Calu3 (cell line): ENCODE results near the gene VPS26A. TPM values are rescaled to one million over a fixed set of nuclear protein-coding genes. Genes with fewer than 3 reads are reported as not detected.

Source experiments
- BruUV-seq: library from RNA; stranded (reverse); fragments of 400-500 nt; replicated peaks from 2 replicates; lab custom pipeline; 2021; lab: Mats Ljungman, UMichigan
- CTCF ChIA-PET: fragments of 300-600 bp; sonication (Branson Sonifier 250); formaldehyde crosslinking; loops from one replicate; lab custom pipeline; 2022; ENCODE audit warnings: antibody characterized with exemption; lab: Charles Lee
- DNase-seq: peaks from one replicate; pipeline ENCODE4 v3.0.0; 2022
- H3K27ac Mint-ChIP-seq: one replicate; pipeline ENCODE4 v1.8.0; 2022; ENCODE audit warnings: mixed read lengths; ENCODE audit not compliant: unreplicated experiment
- H3K27me3 Mint-ChIP-seq: one replicate; pipeline ENCODE4 v1.8.0; 2022; ENCODE audit warnings: mixed read lengths; ENCODE audit not compliant: unreplicated experiment
- H3K36me3 Mint-ChIP-seq: one replicate; pipeline ENCODE4 v1.8.0; 2022; ENCODE audit warnings: mild to moderate bottlenecking, moderate library complexity, mixed read lengths; ENCODE audit not compliant: insufficient read depth, unreplicated experiment
- H3K4me1 Mint-ChIP-seq: one replicate; pipeline ENCODE4 v1.8.0; 2022; ENCODE audit warnings: mild to moderate bottlenecking, low read depth, mixed read lengths; ENCODE audit not compliant: unreplicated experiment
- H3K4me3 Mint-ChIP-seq: one replicate; pipeline ENCODE4 v1.8.0; 2022; ENCODE audit warnings: mild to moderate bottlenecking, low read depth, moderate library complexity, mixed read lengths; ENCODE audit not compliant: unreplicated experiment
- H3K9me3 Mint-ChIP-seq: one replicate; pipeline ENCODE4 v1.8.0; 2022; ENCODE audit warnings: low read depth, mixed read lengths; ENCODE audit not compliant: unreplicated experiment
- CTCF ChIP-seq: fragments of 200-600 bp; IDR thresholded peaks from one replicate; pipeline ENCODE4 v1.8.0; 2022; ENCODE audit warnings: antibody characterized with exemption; ENCODE audit not compliant: unreplicated experiment
- intact Hi-C: fragments of 100-400 bp; cut with micrococcal nuclease; formaldehyde crosslinking; loops from one replicate; pipeline ENCODE4 v1.10.0; 2022; ENCODE audit not compliant: unreplicated experiment
- total RNA-seq: library from RNA; stranded (reverse); gene quantifications from 2 replicates; pipeline ENCODE4 v1.2.3, GENCODE V29; 2022

Gene VPS26A
- total RNA-seq, 1 experiment from 2014 or later = 80.3 TPM

DNA sequence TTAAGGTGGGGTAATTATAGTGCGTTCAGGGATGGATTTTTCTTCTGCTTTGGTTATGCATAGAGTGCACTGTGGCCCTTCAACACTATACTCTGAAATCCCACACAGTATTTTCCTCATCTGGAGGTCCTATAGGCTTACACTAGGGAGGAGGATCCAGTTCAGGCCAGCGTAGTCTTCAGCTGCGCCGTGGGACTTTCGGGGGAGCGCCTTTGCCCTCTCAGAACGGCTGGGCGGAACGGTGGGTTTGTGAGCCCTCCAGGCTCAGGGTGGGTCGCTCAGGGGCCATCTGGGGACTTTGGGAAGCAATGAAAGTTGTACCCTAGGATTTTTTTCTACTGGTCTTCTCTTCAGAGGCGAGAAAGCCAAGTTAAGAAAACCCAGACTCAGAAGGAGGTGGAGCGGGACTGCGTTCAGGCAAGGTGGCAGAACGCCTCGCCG is 652 bp upstream of the VPS26A start:
- no peaks in the 10 kb centered on the region for H3K9me3 Mint-ChIP-seq
- no peaks in the 10 kb centered on the region for H3K4me1 Mint-ChIP-seq
- TSS peak; percentile 99 for BruUV-seq
- no peak for DNase-seq
- peak overlapping the region; percentile 95 for H3K27ac Mint-ChIP-seq
- no peaks in the 10 kb centered on the region for H3K27me3 Mint-ChIP-seq
- H3K36me3 Mint-ChIP-seq = peaks cover 26% of the 10 kb centered on the region
- peak; percentile 15 for TF ChIP-seq CTCF
- intact Hi-C loops = no loop called here
- H3K4me3 Mint-ChIP-seq = peak overlapping the region; percentile 97
- CTCF ChIA-PET = interaction anchor here (0.6 to 2.1 kb wide), 2 partner anchors 118 to 730 kb away, joined by 7 to 13 read pairs; no protein-coding TSS in a partner anchor

DNA sequence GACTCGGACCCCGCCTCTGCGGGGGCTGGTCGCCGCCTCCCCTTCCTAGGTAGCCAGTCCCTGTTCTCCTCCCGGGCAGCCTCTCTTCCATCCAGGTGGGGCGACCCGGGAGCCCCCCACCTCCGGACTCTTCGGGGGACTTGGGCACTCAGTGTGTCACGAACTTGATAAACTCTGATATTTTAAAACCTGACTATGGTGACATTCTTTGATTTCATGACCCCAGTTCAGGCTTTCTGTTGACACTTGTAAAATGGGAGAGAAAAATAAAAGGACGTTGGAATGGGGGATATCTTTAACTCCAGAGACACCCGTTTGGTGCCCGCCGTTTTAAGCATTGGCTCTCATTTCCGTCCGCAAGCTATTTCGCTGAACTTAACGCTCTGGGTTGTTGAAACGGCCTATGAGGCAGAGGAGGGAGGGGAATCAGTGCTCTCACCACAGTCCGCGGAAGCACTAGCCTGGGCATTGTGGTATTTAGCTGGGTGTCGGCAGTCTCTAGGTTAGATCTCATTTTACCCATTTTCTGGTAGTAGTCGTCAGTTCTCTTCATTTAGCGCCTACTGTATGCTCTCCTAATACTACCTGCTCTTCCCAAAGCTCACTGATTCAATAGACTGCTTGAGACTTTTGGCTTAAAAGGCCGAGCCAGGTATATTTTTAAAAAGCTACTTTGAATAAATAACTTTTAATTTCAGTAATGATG is 738 bp downstream of the VPS26A start:
- DNase-seq = peak; percentile 48
- Mint-ChIP-seq H3K27me3 (no peaks in the 10 kb centered on the region), H3K4me1 (no peaks in the 10 kb centered on the region), H3K36me3 (peaks cover 26% of the 10 kb centered on the region), H3K27ac (peak overlapping the region; percentile 95), H3K9me3 (no peaks in the 10 kb centered on the region), H3K4me3 (peak overlapping the region; percentile 97)
- no TSS peak for BruUV-seq
- CTCF ChIA-PET = interaction anchor here (1.3 to 2.1 kb wide), 2 partner anchors 120 to 169 kb away, joined by 3 to 13 read pairs; partner anchors contain the start of gene DDX21
- intact Hi-C loops = loop anchor here (2.0 kb wide), 1 partner anchor 96 kb away; the partner anchor contains the start of gene HKDC1
- TF ChIP-seq CTCF = no peak

- H3K27me3 Mint-ChIP-seq = no peaks in the 10 kb centered on the region
- H3K4me1 Mint-ChIP-seq = no peaks in the 10 kb centered on the region
- intact Hi-C loops = loop anchor here (2.0 kb wide), 1 partner anchor 95 kb away; the partner anchor contains the start of gene HKDC1
- H3K27ac Mint-ChIP-seq = peak overlapping the region; percentile 95
- H3K9me3 Mint-ChIP-seq = no peaks in the 10 kb centered on the region
- H3K4me3 Mint-ChIP-seq = peak overlapping the region; percentile 97
- CTCF ChIA-PET = interaction anchor here (1.3 kb wide), 1 partner anchor 169 kb away, joined by 3 read pairs; the partner anchor contains the start of gene DDX21
- peaks cover 26% of the 10 kb centered on the region for H3K36me3 Mint-ChIP-seq
- TSS peak; percentile 68 for BruUV-seq
- DNase-seq = no peak
- TF ChIP-seq CTCF = no peak
Observed at GRCh38 chr10:69125554-69125953, 1.6 kb downstream of the VPS26A start.

GRCh38 chr10:69130251-69130650 is 6.3 kb downstream of the VPS26A start:
- CTCF ChIA-PET = no interaction called here
- TF ChIP-seq CTCF = no peak
- no TSS peak for BruUV-seq
- no peak overlapping the region for H3K27ac Mint-ChIP-seq
- H3K4me1 Mint-ChIP-seq = peaks cover 8% of the 10 kb centered on the region
- no peak for DNase-seq
- peaks cover 26% of the 10 kb centered on the region for H3K36me3 Mint-ChIP-seq
- H3K27me3 Mint-ChIP-seq = no peaks in the 10 kb centered on the region
- no peak overlapping the region for H3K4me3 Mint-ChIP-seq
- no peaks in the 10 kb centered on the region for H3K9me3 Mint-ChIP-seq
- intact Hi-C loops = no loop called here
